Measurements from ENCODE around the gene ATXN1. TPM values are rescaled to one million over a fixed set of nuclear protein-coding genes. Genes with fewer than 3 reads are reported as not detected.

ATXN1 gene
- total RNA-seq, 1 donor from 2014 or later, result 6.1 TPM

DNA sequence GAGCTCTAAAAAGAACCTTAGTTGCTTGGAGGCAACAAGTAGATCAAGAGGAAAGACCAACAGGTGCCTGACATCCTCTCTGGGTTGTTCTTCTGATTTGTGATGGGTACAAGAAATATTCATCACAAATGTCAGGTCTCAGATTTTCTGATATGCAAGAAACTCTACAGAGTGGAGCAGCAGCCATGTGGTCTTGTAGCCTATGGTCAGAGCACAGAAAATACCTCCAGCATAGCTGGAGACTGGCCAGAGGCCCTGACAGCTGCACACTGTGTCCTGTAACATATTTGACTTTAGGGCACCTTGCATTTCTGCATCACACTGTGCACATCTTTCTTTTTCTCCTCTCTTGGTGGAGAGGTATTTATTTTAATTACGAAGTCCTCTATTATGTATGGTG is 406.6 kb downstream of the ATXN1 start:
- DNase-seq (ENCODE audit: low read depth), result no peak
- TF ChIP-seq, protein P1, sequence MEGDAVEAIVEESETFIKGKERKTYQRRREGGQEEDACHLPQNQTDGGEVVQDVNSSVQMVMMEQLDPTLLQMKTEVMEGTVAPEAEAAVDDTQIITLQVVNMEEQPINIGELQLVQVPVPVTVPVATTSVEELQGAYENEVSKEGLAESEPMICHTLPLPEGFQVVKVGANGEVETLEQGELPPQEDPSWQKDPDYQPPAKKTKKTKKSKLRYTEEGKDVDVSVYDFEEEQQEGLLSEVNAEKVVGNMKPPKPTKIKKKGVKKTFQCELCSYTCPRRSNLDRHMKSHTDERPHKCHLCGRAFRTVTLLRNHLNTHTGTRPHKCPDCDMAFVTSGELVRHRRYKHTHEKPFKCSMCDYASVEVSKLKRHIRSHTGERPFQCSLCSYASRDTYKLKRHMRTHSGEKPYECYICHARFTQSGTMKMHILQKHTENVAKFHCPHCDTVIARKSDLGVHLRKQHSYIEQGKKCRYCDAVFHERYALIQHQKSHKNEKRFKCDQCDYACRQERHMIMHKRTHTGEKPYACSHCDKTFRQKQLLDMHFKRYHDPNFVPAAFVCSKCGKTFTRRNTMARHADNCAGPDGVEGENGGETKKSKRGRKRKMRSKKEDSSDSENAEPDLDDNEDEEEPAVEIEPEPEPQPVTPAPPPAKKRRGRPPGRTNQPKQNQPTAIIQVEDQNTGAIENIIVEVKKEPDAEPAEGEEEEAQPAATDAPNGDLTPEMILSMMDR (conservative IDR thresholded peaks at IDR 0.05; ENCODE audit: low read depth, low read length), result no peak
- H3K4me3 ChIP-seq (ENCODE audit: low read depth, low read length), result no peak overlapping the region

DNA sequence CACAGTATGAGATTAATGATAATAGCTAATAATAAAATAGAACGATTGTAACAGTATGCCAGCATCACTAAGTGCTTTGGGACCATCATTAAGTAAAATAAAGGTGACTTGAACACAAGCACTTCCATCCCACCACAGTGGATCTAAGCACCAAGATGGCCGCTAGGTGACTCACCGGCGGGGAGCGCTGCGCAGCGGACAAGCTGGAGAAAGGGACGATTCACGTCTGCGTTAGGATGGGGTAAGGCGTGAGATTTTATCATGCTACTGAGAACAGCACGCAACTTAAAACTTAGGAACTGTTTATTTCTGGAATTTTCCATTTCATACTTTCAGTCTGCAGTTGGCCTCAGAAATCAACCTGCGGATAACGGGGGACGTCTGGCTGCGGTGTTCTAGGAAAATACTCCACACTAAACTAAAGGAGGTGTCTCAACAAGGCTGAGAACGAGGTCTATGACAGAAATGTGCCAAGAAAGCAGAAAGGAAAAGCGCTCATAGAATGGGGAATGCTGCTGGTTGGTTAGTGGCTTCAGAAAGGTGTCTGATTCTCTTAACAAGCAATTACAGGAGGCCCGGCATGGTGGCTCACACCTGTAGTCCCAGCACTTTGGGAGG is 408.3 kb downstream of the ATXN1 start:
- TF ChIP-seq, protein P1 (conservative IDR thresholded peaks at IDR 0.05; ENCODE audit: low read depth, low read length), result no peak
- no peak overlapping the region for H3K4me3 ChIP-seq (ENCODE audit: low read depth, low read length)
- DNase-seq (ENCODE audit: low read depth), result no peak

DNA sequence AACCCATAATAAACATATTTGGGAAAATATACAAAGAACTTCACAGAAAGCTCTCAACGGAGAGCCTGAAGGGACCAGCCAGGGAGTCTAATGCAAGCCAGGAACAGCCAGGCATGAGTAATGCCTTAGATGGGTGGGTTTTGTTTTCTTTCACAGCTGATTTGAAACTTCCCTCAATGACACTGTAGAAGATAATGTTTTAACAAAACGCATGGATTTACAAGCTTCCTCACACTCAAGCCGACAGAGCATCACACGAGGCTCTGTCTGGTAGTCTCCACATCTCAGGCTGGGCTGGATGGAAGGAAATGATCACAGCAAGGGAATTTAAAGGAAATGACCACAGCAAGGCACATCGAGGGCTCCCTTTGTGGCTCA is 409.0 kb downstream of the ATXN1 start:
- no peak for DNase-seq (ENCODE audit: low read depth)
- TF ChIP-seq, protein P1 (conservative IDR thresholded peaks at IDR 0.05; ENCODE audit: low read depth, low read length), result no peak
- no peak overlapping the region for H3K4me3 ChIP-seq (ENCODE audit: low read depth, low read length)

DNA sequence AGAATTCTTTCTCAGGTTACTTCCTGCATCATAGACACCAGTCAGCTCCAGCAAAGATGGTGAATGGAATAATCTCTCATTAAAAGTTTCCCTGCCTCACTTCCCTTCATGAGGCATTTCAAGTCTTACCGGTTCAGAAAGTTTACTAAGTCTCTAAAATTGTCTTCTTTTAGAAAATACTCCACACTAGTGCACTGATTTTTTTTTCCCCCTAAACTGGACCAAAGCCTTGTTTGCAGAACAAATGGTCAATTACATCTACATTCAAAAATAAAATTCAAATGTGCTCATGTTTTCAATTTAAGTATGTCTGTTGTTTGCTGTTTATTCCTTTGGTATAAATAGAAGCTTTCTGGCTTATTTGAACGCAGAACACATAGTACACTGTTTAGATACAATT is 411.7 kb downstream of the ATXN1 start:
- DNase-seq (ENCODE audit: low read depth), result no peak
- TF ChIP-seq, protein P1 (conservative IDR thresholded peaks at IDR 0.05; ENCODE audit: low read depth, low read length), result no peak

DNA sequence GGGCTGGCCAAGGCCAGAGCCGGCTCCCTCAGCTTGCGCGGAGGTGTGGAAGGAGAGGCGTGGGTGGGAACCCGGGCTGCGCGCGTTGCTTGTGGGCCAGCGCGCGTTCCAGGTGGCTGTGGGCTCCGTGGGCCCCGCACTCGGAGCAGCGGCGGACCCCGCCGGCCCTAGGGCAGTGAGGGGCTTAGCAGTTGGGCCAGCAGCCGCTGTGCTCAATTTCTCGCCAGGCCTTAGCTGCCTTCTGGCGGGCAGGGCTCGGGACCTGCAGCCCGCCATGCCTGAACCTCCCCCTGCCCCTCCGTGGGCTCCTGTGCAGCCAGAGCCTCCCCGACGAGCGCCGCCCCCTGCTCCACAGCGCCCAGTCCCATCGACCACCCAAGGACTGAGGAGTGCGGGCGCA is 414.4 kb downstream of the ATXN1 start:
- no peak for DNase-seq (ENCODE audit: low read depth)

More for the DNA sequence above, 411.7 kb downstream of the ATXN1 start:
- H3K4me3 ChIP-seq (ENCODE audit: low read depth, low read length), result no peak overlapping the region

DNA sequence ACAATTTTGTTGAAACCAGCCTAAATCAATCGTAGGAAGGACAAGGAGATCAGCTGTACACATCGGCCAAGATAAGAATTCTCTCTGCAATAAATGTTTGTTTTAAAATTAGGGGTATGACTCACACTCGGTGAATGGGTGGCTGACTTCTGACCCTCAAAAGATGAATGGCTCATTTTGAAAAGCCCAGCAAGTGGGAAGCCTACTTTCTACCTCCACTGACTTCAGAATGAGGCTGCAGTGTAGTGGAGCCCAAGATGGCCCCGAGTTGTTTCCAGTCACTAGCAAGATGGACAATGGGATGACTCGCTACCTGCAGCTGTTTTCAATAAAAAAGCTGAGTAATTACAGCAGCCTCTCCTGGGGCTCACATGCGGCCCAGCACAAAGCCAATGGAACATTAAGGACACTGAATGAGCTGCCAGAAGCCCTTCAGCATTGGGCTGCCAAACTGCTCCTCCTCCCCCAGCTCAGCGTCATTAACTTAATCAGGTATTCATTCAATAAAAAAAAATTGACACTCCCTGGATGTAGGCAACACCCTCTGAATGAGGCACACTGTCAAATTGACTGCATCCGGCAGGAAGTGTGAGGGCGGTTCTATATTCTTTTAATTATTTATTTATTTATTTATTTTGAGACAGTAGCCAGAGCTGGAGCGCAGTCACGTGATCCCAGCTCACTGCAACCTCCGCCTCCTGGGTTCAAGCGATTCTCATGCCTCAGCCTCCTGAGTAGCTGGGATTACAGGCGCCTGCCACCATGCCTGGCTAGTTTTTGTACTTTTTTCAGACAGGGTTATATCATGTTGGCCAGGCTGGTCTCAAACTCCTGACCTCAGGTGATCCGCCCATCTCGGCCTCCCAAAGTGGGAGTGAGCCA is 415.6 kb downstream of the ATXN1 start:
- TF ChIP-seq, protein P1 (conservative IDR thresholded peaks at IDR 0.05; ENCODE audit: low read depth, low read length), result no peak
- DNase-seq (ENCODE audit: low read depth), result no peak
- H3K4me3 ChIP-seq (ENCODE audit: low read depth, low read length), result no peak overlapping the region

More for the DNA sequence above, 414.4 kb downstream of the ATXN1 start:
- TF ChIP-seq, protein P1 (conservative IDR thresholded peaks at IDR 0.05; ENCODE audit: low read depth, low read length), result no peak
- H3K4me3 ChIP-seq (ENCODE audit: low read depth, low read length), result no peak overlapping the region

Measured in epithelial cell of proximal tubule (primary cell).